ENCODE data around the gene VTI1A.

VTI1A gene

GRCh38 chr10:112601214-112602090 is 154.4 kb downstream of the VTI1A start:
- DNase-seq: no peak

- no peak for DNase-seq
These were observed 156.0 kb downstream of the VTI1A start for GRCh38 chr10:112603062-112603461.

- DNase-seq: peak; percentile 31
These were observed 158.0 kb downstream of the VTI1A start for GRCh38 chr10:112605063-112605462.

GRCh38 chr10:112607506-112607905 is 160.5 kb downstream of the VTI1A start:
- DNase-seq: no peak

- DNase-seq: no peak
These were observed 166.6 kb downstream of the VTI1A start for GRCh38 chr10:112613620-112614019.

- DNase-seq: no peak
These were observed 167.1 kb downstream of the VTI1A start for GRCh38 chr10:112614072-112614471.

GRCh38 chr10:112614586-112614985 is 167.6 kb downstream of the VTI1A start:
- DNase-seq: no peak

GRCh38 chr10:112615269-112615668 is 168.3 kb downstream of the VTI1A start:
- no peak for DNase-seq

- DNase-seq: no peak
These were observed 169.6 kb downstream of the VTI1A start for GRCh38 chr10:112616647-112617046.

- no peak for DNase-seq
These were observed 171.8 kb downstream of the VTI1A start for GRCh38 chr10:112618814-112619213.

GRCh38 chr10:112619556-112619955 is 172.5 kb downstream of the VTI1A start:
- no peak for DNase-seq

- DNase-seq: no peak
These were observed 175.8 kb downstream of the VTI1A start for GRCh38 chr10:112622786-112623185.

- DNase-seq: no peak
These were observed 177.6 kb downstream of the VTI1A start for GRCh38 chr10:112624546-112625048.

- DNase-seq: no peak
These were observed 182.1 kb downstream of the VTI1A start for GRCh38 chr10:112628951-112629609.

GRCh38 chr10:112631501-112632400 is 184.7 kb downstream of the VTI1A start:
- no peak for DNase-seq

- no peak for DNase-seq
These were observed 187.2 kb downstream of the VTI1A start for GRCh38 chr10:112634096-112634830.

GRCh38 chr10:112637901-112638300 is 190.9 kb downstream of the VTI1A start:
- no peak for DNase-seq

- no peak for DNase-seq
These were observed 192.3 kb downstream of the VTI1A start for GRCh38 chr10:112639298-112639697.

- no peak for DNase-seq
These were observed 193.6 kb downstream of the VTI1A start for GRCh38 chr10:112640638-112641037.

GRCh38 chr10:112643600-112644264 is 196.7 kb downstream of the VTI1A start:
- no peak for DNase-seq

- no peak for DNase-seq
These were observed 197.2 kb downstream of the VTI1A start for GRCh38 chr10:112644265-112644645.
